ENCODE data around the gene HMCN2. TPM values are rescaled to one million over a fixed set of nuclear protein-coding genes. Genes with fewer than 3 reads are reported as not detected.

Gene HMCN2
- total RNA-seq, 1 experiment from 2014 or later: 8.6 TPM

- H3K4me2 ChIP-seq (ENCODE audit: insufficient read depth, insufficient read length, low read length): no peak overlapping the region
- H3K23ac ChIP-seq (ENCODE audit: insufficient read length, low read depth, low read length): no peak overlapping the region
- no peak overlapping the region for H4K8ac ChIP-seq (replicated peaks; ENCODE audit: insufficient read length, low read depth, low read length)
- H2BK15ac ChIP-seq (ENCODE audit: low read depth, low read length): no peak overlapping the region
- no peaks in the 10 kb centered on the region for H3K79me1 ChIP-seq (ENCODE audit: insufficient read depth, low read depth, low read length, poor library complexity, severe bottlenecking)
- no peak for TF ChIP-seq CTCF (conservative IDR thresholded peaks at IDR 0.05)
- Mint-ChIP-seq H3K36me3 (ENCODE audit: insufficient read depth in 1 of 3, low read depth in 3 of 3) (peaks cover 0 to 15% (median 4%) of the 10 kb centered on the region in 3 experiments; a peak in 4 of 7 replicates), H3K9me3 (peaks cover 13 to 15% of the 10 kb centered on the region in 2 experiments), H3K4me1 (peaks cover 3 to 14% of the 10 kb centered on the region in 2 experiments; a peak in 3 of 4 replicates), H3K27me3 (ENCODE audit: low read depth) (peaks cover 48% of the 10 kb centered on the region), H3K27ac (no peak overlapping the region), H3K4me3 (no peak overlapping the region)
- no peaks in the 10 kb centered on the region for H4K20me1 ChIP-seq (ENCODE audit: control insufficient read depth, insufficient read depth, insufficient read length)
- no peak overlapping the region for H3K18ac ChIP-seq (ENCODE audit: insufficient read length, low read depth, low read length)
- H3K27me3 ChIP-seq (ENCODE audit: insufficient read depth, low read length): no peaks in the 10 kb centered on the region; the same call in 1 of the 2 replicates
- no peak overlapping the region for H2BK5ac ChIP-seq (ENCODE audit: insufficient read length, low read length)
- H3K23me2 ChIP-seq (ENCODE audit: insufficient read length, low read depth, low read length, poor library complexity, severe bottlenecking): peaks cover 2% of the 10 kb centered on the region
- H4K91ac ChIP-seq (ENCODE audit: insufficient read length, low read depth, low read length): no peak overlapping the region
- H3T11ph ChIP-seq (ENCODE audit: low read length): no peak overlapping the region
- no peak overlapping the region for H2AFZ ChIP-seq (ENCODE audit: low read length)
- no peak for DNase-seq
- no peaks in the 10 kb centered on the region for H3K4me1 ChIP-seq (ENCODE audit: insufficient read depth, low read length)
- no peak overlapping the region for H2BK120ac ChIP-seq (ENCODE audit: low read depth, low read length, poor library complexity, severe bottlenecking)
- no peak overlapping the region for H3K56ac ChIP-seq (ENCODE audit: insufficient read length, low read depth, low read length)
- WGBS (ENCODE audit: extremely low coverage, insufficient read length, low lambda C conversion rate): no CpG with 5 or more reads among the region's 6 CpGs
- H4K5ac ChIP-seq (ENCODE audit: insufficient read length, low read depth, low read length): no peak overlapping the region
- H3K9ac ChIP-seq (ENCODE audit: extremely low read depth, insufficient read length, low read length): no peak overlapping the region
- no peak overlapping the region for H2BK20ac ChIP-seq (ENCODE audit: low read depth, low read length, poor library complexity, severe bottlenecking)
- H2AK5ac ChIP-seq (ENCODE audit: insufficient read length, low read length): no peak overlapping the region
- no peak overlapping the region for H2BK12ac ChIP-seq (ENCODE audit: insufficient read length, low read depth, low read length)
- no peak overlapping the region for H3K4ac ChIP-seq (ENCODE audit: low read depth, low read length)
- H3K79me2 ChIP-seq (ENCODE audit: insufficient read depth, low read length): no peaks in the 10 kb centered on the region
- H3K27ac ChIP-seq (ENCODE audit: insufficient read length, low read depth, low read length): no peak overlapping the region
- H3K9me3 ChIP-seq (ENCODE audit: control insufficient read depth, low read depth, low read length): no peaks in the 10 kb centered on the region
- no peak overlapping the region; the same call in 1 of the 2 replicates for H3K14ac ChIP-seq (ENCODE audit: insufficient read depth, low read length)
These were observed 172.9 kb downstream of the HMCN2 start for GRCh38 chr9:130438382-130438981.

Data from H9 (cell line).